OCI-LY7 (cell line): Measurements from ENCODE around the gene IL17RD. TPM values are rescaled to one million over a fixed set of nuclear protein-coding genes. Genes with fewer than 3 reads are reported as not detected.
A peak's percentile ranks its signal among the peaks of the same experiment; 100 is the strongest.

Experiments
- BruUV-seq: library from RNA; stranded (reverse); fragments of 400-500 nt; replicated peaks from 2 replicates; lab custom pipeline; 2021; lab: Mats Ljungman, UMichigan
- CTCF ChIA-PET: fragments of 300-600 bp; sonication (Branson Sonifier 250); formaldehyde crosslinking; loops from one replicate; lab custom pipeline; 2022; ENCODE audit warnings: antibody characterized with exemption; ENCODE audit not compliant: unreplicated experiment; lab: Charles Lee
- POLR2A ChIA-PET: fragments of 300-600 bp; sonication (Branson Sonifier 250); formaldehyde crosslinking; loops from one replicate; lab custom pipeline; 2022; ENCODE audit warnings: antibody characterized with exemption; lab: Charles Lee
- DNase-seq: peaks from one replicate; pipeline ENCODE4 v3.0.0-alpha.2; 2015; ENCODE audit warnings: low spot score
- H2AFZ ChIP-seq: fragments of 200-600 bp; sonication (generic), shearing (Covaris generic); 2 replicates; pipeline ENCODE4 v1.6.1; 2014; ENCODE audit warnings: mild to moderate bottlenecking, antibody characterized with exemption, low read length, moderate library complexity
- H3K27ac ChIP-seq: fragments of 200-600 bp; sonication (generic); 2 replicates; pipeline ENCODE4 v1.5.1; 2014; ENCODE audit warnings: mixed run types, low read depth, mild to moderate bottlenecking, moderate library complexity, low read length, inconsistent platforms; ENCODE audit not compliant: poor library complexity, severe bottlenecking
- H3K36me3 ChIP-seq: fragments of 200-600 bp; sonication (generic); 2 replicates; pipeline ENCODE4 v1.6.1; 2014; ENCODE audit warnings: mild to moderate bottlenecking, antibody characterized with exemption, low read length, moderate library complexity, mixed read lengths; ENCODE audit not compliant: insufficient read depth
- H3K4me1 ChIP-seq: fragments of 200-600 bp; sonication (generic); 2 replicates; pipeline ENCODE4 v1.5.1; 2014; ENCODE audit warnings: mild to moderate bottlenecking, low read length; ENCODE audit not compliant: insufficient read depth, poor library complexity, severe bottlenecking
- H3K4me2 ChIP-seq: fragments of 200-600 bp; sonication (generic); 2 replicates; pipeline ENCODE4 v1.6.1; 2014; ENCODE audit warnings: mild to moderate bottlenecking, low read length
- H3K4me3 ChIP-seq: fragments of 200-600 bp; sonication (generic); 2 replicates; pipeline ENCODE4 v1.5.1; 2014; ENCODE audit warnings: mild to moderate bottlenecking, low read depth, low read length; ENCODE audit not compliant: poor library complexity, severe bottlenecking
- H3K79me2 ChIP-seq: fragments of 200-600 bp; sonication (generic); 2 replicates; pipeline ENCODE4 v1.6.1; 2016; ENCODE audit warnings: low read depth, mild to moderate bottlenecking, low read length, moderate library complexity, mixed read lengths; ENCODE audit not compliant: insufficient read depth
- H3K9me2 ChIP-seq: fragments of 200-600 bp; sonication (generic); 2 replicates; pipeline ENCODE4 v1.6.1; 2016; ENCODE audit warnings: mild to moderate bottlenecking, low read length, mixed read lengths; ENCODE audit not compliant: insufficient read depth
- H3K9me3 ChIP-seq: fragments of 200-600 bp; sonication (generic); 2 replicates; pipeline ENCODE4 v1.6.1; 2014; ENCODE audit warnings: mild to moderate bottlenecking, mixed run types, low read length, mixed read lengths
- H4K20me1 ChIP-seq: fragments of 200-600 bp; sonication (generic); 2 replicates; pipeline ENCODE4 v1.6.1; 2014; ENCODE audit warnings: mild to moderate bottlenecking, antibody characterized with exemption, low read length, moderate library complexity, mixed read lengths; ENCODE audit not compliant: insufficient read depth
- CTCF ChIP-seq: fragments of 200-600 bp; sonication (generic); conservative IDR thresholded peaks from 2 replicates; pipeline ENCODE4 v1.5.1; 2014; ENCODE audit warnings: mild to moderate bottlenecking, antibody characterized with exemption, low read length, moderate library complexity, mixed read lengths
- EZH2phosphoT487 ChIP-seq: fragments of 200-600 bp; sonication (generic); IDR thresholded peaks from 2 replicates; pipeline ENCODE4 v1.6.1; 2018; ENCODE audit warnings: low read depth, borderline replicate concordance, mild to moderate bottlenecking, mixed run types, antibody characterized with exemption, low read length, moderate library complexity, mixed read lengths
- intact Hi-C: fragments of 100-400 bp; cut with micrococcal nuclease; formaldehyde crosslinking; loops from one replicate; pipeline ENCODE4 v1.10.0; 2022; ENCODE audit not compliant: unreplicated experiment
- total RNA-seq, 2 experiments: library from RNA; depleted of rRNA in 1 of 2; stranded (reverse); fragments of >200 nt in 1 of 2; shearing (Covaris generic) in 1 of 2; gene quantifications; 2 replicates each; pipeline ENCODE4 v1.2.3, GENCODE V29; 2014 to 2022

IL17RD gene
- total RNA-seq, 2 experiments from 2014 or later, result 0.06 to 0.36 TPM

GRCh38 chr3:57068437-57069089, 96.6 kb downstream of the IL17RD start:
- H3K9me3 ChIP-seq, result no peaks in the 10 kb centered on the region; the same call in 1 of the 2 replicates
- peaks cover 70% of the 10 kb centered on the region for H3K79me2 ChIP-seq
- no TSS peak for BruUV-seq
- no peaks in the 10 kb centered on the region for H4K20me1 ChIP-seq
- H3K4me2 ChIP-seq, result peak overlapping the region; percentile 73
- no peaks in the 10 kb centered on the region for H3K9me2 ChIP-seq
- ChIA-PET POLR2A (interaction anchor here (0.7 to 4.5 kb wide), 9 partner anchors 9 to 97 kb away, joined by 3 to 35 read pairs (median 3); no protein-coding TSS in a partner anchor), CTCF (interaction anchor here (1.0 kb wide), 1 partner anchor 9 kb away, joined by 3 read pairs; no protein-coding TSS in a partner anchor)
- peak; percentile 98 for DNase-seq
- peaks cover 3% of the 10 kb centered on the region; the same call in 1 of the 2 replicates for H3K36me3 ChIP-seq
- peak overlapping the region; percentile 44 for H3K4me3 ChIP-seq
- peak overlapping the region; percentile 43; the same call in 1 of the 2 replicates for H2AFZ ChIP-seq
- intact Hi-C loops, result loop anchor here (1.0 kb wide), 1 partner anchor 52 kb away; no protein-coding TSS in a partner anchor
- H3K27ac ChIP-seq, result peak overlapping the region; percentile 88
- TF ChIP-seq CTCF (no peak), EZH2phosphoT487 (no peak)
- H3K4me1 ChIP-seq, result peaks cover 87% of the 10 kb centered on the region

- H3K79me2 ChIP-seq, result peaks cover 80% of the 10 kb centered on the region
- no TSS peak for BruUV-seq
- POLR2A ChIA-PET, result interaction anchor here (1.5 kb wide), 1 partner anchor 12 kb away, joined by 3 read pairs; no protein-coding TSS in a partner anchor
- TF ChIP-seq CTCF (no peak), EZH2phosphoT487 (no peak)
- no peak overlapping the region for H3K4me3 ChIP-seq
- no peaks in the 10 kb centered on the region for H3K9me2 ChIP-seq
- peaks cover 96% of the 10 kb centered on the region for H3K4me1 ChIP-seq
- no peaks in the 10 kb centered on the region for H4K20me1 ChIP-seq
- H3K36me3 ChIP-seq, result peaks cover 3% of the 10 kb centered on the region; the same call in 1 of the 2 replicates
- no peak overlapping the region for H3K4me2 ChIP-seq
- no peaks in the 10 kb centered on the region; the same call in 1 of the 2 replicates for H3K9me3 ChIP-seq
- no peak overlapping the region for H3K27ac ChIP-seq
- DNase-seq, result no peak
- no peak overlapping the region for H2AFZ ChIP-seq
- intact Hi-C loops, result no loop called here
- CTCF ChIA-PET, result interaction anchor here (0.6 kb wide), 1 partner anchor 143 kb away, joined by 3 read pairs; no protein-coding TSS in a partner anchor
These were observed 98.7 kb downstream of the IL17RD start for GRCh38 chr3:57066471-57066870.
